H54 (cell line): ENCODE measurements around the gene GP1BB.

Experiments
- DNase-seq: peaks from one replicate; pipeline ENCODE4 v3.0.0; 2011; ENCODE audit warnings: low spot score, mixed read lengths; ENCODE audit not compliant: insufficient read length
- FAIRE-seq: peaks from 3 replicates; lab custom pipeline; 2011; peaks lifted over from hg19 to GRCh38; lab: Jason Lieb, UNC
- POLR2A ChIP-seq: IDR thresholded peaks from 2 replicates; pipeline ENCODE4 v1.6.1; 2011; ENCODE audit warnings: low read depth, mild to moderate bottlenecking, low read length

GP1BB gene

DNA sequence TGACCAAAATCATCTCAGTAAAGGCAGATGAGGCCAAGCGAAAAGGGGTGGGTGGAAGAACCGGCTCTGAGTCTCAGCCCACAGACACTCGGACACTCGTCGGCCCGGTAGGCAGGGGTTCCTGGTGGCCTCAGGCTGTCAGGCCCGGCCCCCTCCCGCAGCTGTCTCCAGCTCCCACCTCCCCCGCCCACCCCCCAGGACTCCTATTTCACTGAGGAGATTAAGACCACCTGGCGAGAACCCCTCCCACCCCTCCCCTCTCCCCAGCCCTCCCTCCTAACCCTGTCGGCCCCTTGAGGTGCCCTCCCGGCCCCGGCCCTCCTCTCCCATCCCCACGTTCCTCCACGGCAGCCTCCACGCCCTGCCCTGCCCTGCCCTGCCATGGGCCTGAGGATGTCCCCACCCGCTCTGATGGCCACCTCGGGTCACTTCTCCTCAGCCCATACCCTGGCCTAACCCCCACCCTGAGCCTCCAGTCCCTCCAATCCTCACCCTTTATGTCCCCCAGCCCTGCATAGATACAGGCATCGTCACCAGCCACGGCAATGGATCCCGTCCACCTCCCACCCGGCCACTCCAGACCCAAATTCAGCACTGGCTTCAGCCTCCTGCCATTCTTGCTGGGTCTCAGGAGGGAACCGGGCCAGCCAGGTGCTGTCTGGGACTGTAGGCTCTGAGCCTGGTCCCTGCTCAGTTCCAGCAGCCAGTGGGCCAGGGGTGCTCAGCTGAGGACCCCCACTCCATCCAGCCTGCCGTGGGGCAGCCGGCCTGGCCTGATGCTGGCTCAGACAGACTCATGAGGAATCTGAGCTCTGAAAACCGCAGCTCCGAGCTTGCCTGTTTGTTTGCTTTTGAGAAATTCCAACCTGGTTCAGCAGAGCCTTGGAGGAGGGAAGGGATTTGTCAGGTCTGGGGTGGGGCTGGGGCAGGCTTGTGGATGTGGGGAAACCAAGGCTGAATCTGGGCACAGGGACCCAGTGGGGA, 27.5 kb downstream of the GP1BB start:
- no peak for TF ChIP-seq POLR2A
- FAIRE-seq (no peak), DNase-seq (peak; percentile 46)

DNA sequence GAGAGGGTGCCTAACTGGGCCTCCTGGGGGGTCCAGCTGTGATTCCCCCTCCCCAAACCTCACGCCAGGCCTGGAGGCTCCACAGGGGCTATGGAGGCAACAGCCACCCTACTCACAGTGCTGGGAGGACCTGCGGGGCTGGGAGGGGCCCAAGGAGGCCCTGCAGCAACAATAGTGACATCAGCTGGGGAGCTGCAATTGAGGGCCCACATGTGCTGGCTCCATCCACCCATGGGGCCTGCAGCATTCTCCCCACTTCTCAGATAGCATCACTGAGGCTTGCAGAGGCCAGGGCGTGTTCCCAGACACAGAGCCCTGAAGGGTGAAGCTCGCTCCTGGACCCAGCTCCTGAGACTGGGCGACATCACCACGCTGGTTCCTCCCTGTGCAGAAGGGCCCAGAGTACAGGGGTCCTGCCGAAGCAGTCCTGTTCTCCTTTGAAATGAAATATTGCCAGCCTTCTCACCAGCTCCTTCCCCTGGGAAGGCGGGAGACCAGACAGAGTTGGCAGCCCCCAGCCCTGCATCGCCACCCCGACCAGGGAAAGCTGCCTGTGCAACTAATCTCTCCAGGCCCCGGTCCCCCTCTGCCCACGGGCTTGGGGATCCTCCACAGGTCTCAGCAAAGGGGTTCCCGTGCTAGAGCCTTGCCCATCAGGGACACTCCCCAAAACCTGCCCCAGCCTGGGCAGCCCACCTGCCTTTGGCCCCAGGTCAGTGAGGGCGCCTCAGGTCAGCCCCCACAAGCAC, 28.3 kb downstream of the GP1BB start:
- no peak for DNase-seq
- no peak for TF ChIP-seq POLR2A
- no peak for FAIRE-seq

GRCh38 chr22:19753090-19753842, 29.9 kb downstream of the GP1BB start:
- DNase-seq (no peak), FAIRE-seq (no peak)
- TF ChIP-seq POLR2A = no peak

GRCh38 chr22:19753996-19754700, 30.8 kb downstream of the GP1BB start:
- no peak for TF ChIP-seq POLR2A
- DNase-seq (no peak), FAIRE-seq (no peak)

DNA sequence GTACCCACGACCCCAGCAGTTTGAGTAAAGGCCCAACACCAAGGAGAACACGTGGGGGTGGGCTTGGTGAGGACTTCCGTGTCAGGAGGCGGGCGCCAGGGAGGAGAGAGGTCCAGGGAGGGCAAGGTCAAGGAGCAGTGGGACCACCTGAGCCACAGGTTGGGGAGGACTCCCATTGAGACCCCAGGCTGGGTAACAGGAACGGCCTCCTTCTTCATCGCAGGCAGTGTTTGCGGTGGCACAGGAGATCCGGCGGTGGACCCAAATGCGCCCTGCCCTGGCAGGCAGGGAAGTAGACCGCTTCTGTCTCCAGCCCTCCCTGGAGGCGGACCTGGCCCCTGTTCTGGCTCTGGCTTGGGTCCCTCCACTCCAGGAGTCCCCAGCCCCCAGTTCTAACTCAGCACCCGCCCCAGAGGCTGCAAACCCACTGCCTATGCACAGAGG, 31.4 kb downstream of the GP1BB start:
- TF ChIP-seq POLR2A = no peak
- FAIRE-seq (no peak), DNase-seq (no peak)

DNA sequence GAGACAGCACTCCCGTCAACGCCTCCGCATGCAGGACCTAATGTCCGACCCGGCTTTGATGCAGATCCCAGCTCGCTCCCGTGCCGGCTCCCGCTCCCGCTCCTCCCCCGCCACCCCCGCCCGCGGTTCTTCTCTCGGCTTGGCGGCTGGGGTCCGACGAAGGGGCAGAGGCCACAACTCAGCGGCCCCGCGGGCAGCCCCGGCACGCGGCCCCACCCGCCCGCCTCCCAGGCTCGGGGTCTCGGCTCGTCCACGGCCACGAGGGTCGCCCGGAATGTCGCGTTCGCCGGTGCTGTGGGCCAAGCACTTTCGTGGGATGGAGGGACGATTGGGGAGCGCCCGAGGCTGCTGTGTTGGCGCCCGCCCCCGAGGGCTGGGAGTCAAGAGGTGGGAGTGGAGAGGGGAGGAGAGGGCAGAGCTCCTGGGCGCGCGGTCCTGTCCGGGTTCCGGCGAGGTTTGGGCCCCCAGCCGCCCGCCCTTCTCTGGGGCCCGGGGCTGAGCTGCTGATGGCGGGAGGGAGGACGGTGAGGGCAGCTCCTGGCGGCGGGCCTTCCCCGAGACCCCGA, 31.9 kb downstream of the GP1BB start:
- TF ChIP-seq POLR2A = no peak
- FAIRE-seq = no peak
- DNase-seq = no peak

- DNase-seq (no peak), FAIRE-seq (no peak)
- TF ChIP-seq POLR2A = no peak
Measured at GRCh38 chr22:19755722-19756287, 32.5 kb downstream of the GP1BB start.

- no peak for DNase-seq
- TF ChIP-seq POLR2A = no peak
- FAIRE-seq = no peak
Measured at GRCh38 chr22:19756288-19757128, 33.2 kb downstream of the GP1BB start.

DNA sequence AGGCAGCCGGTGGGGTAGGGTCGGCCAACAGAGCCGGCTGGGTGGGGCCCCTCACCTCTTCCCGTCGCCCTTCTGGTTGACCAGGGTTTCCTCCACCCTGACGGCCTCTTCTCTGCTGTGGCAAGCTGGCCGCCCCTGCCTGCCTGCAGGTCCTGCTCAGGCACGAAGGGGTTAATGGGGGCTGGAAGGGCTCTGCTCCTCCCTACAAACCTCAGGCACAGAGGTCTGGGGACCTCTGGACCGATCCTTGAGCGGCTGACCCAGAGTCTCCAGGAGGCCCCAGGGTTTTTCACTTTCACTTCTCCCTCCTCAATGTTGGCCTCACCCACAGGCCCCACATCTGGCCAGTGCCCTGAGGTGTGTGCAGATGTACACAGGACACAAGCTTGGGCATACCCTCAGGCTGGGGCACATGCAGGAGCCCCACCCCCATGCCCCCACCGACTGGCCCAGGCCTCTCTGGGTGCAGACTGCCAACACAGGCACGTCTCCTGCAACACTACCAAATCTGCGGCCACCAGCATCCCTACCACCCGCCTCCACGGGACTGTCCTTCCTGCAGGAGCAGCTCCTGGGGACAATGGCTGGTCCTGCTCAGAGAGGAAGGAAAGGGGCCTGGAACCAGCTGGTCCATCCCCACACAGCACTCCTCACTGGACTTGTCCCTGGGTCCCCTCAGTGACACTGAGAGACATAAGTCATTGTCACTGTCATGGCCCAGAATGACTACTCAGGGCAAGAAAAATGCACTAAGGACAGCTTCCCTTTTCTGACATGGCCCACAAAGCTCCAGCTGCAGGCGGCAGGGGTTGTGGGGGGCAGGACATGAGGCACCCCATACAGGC, 34.0 kb downstream of the GP1BB start:
- FAIRE-seq (no peak), DNase-seq (peak; percentile 57)
- TF ChIP-seq POLR2A = no peak

GRCh38 chr22:19757985-19758895, 34.9 kb downstream of the GP1BB start:
- FAIRE-seq = no peak
- no peak for TF ChIP-seq POLR2A
- no peak for DNase-seq
